ENCODE data around the gene TRMT61A. TPM values are rescaled to one million over a fixed set of nuclear protein-coding genes. Genes with fewer than 3 reads are reported as not detected.

The TRMT61A gene
- total and polyA plus RNA-seq, 8 donors: 5.5 to 39.7 (median 15.9) TPM

DNA sequence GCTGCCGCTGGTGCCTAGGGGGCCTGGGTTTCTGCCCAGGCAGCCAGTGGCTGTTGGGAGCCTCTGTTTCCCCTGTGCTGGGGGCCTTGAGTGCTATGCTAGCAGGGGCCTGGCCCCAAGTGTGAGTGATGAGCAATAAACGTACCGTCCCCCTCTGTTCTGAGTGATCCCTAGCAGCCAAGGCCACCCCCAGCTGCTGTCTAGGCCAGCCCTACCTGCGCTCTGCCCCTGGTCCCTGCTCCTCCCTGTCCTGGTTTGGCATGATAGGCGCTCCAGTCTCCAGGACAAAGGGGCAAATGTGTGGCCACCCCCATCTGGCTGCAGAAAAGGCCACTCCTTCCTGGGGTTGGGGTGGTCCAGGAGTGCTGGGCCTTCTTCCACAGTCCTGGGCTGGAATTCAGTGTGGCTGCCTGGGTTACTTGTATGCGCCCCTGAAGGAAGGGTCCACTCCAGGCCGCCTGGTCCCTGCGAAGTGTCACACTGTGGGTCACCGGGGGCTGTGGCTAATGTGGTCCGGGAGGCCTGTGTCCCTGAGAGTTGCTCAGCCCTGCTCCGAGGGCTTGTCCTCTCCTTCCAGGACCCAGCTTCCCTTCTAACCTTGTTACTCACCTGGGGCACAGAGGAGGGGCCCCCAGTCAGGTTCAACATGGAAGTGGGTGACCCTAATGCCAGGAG is 7.0 kb downstream of the TRMT61A start:
- Histone ChIP-seq H3K36me3 (peaks cover 5 to 52% (median 48%) of the 10 kb centered on the region in 4 donors), H3K4me3 (no peak overlapping the region), H3K4me1 (peaks cover 41 to 84% (median 61%) of the 10 kb centered on the region in 4 donors), H3K27ac (peak overlapping the region in 4 of 5 donors; percentile 73 to 83 (median 78)), H3K27me3 (no peaks in the 10 kb centered on the region), H3K9me3 (no peaks in the 10 kb centered on the region)
- DNase-seq: no peak
- 75 to 92% (median 83%) methylated on average over 9 to 11 of the region's 11 CpGs for WGBS, 5 donors
- TF ChIP-seq, protein P1, sequence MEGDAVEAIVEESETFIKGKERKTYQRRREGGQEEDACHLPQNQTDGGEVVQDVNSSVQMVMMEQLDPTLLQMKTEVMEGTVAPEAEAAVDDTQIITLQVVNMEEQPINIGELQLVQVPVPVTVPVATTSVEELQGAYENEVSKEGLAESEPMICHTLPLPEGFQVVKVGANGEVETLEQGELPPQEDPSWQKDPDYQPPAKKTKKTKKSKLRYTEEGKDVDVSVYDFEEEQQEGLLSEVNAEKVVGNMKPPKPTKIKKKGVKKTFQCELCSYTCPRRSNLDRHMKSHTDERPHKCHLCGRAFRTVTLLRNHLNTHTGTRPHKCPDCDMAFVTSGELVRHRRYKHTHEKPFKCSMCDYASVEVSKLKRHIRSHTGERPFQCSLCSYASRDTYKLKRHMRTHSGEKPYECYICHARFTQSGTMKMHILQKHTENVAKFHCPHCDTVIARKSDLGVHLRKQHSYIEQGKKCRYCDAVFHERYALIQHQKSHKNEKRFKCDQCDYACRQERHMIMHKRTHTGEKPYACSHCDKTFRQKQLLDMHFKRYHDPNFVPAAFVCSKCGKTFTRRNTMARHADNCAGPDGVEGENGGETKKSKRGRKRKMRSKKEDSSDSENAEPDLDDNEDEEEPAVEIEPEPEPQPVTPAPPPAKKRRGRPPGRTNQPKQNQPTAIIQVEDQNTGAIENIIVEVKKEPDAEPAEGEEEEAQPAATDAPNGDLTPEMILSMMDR (IDR thresholded peaks at IDR 0.05): no peak
- TF ChIP-seq EP300 (IDR thresholded peaks at IDR 0.05): no peak
- TF ChIP-seq POLR2AphosphoS5 (IDR thresholded peaks at IDR 0.05): no peak
- TF ChIP-seq POLR2A (IDR thresholded peaks at IDR 0.05): no peak
- intact Hi-C loops (cut with DNase I; ENCODE audit: low total_unique reads): no loop called here

DNA sequence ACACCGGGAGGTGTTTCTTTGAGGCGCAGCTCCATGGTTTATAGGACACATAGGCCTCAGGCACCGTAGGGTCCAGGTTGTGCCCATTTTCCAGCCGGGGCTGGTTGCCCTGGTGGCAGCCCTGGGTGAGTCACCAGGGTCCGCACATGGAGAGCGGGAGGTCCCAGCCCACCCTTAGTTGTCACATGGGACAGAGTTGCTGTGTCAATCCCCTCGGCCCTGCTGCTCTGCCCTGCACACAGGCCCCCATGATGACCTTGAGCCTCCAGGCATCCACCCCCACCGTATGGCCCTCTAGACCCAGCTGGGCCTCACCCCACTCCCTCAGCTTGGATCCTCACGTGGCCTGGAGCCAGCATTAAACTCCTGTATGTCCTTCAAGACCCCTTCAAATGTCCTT is 7.7 kb downstream of the TRMT61A start:
- no peak overlapping the region for H3K4me3 ChIP-seq
- peaks cover 41 to 84% (median 61%) of the 10 kb centered on the region in 4 donors for H3K4me1 ChIP-seq
- peaks cover 5 to 46% (median 45%) of the 10 kb centered on the region in 4 donors for H3K36me3 ChIP-seq
- no peaks in the 10 kb centered on the region for H3K9me3 ChIP-seq
- intact Hi-C loops (cut with DNase I; ENCODE audit: low total_unique reads): no loop called here
- DNase-seq: no peak
- 76 to 80% (median 80%) methylated on average over 8 to 9 of the region's 9 CpGs for WGBS, 5 donors
- H3K27me3 ChIP-seq: no peaks in the 10 kb centered on the region
- TF ChIP-seq, protein P1 (IDR thresholded peaks at IDR 0.05): no peak
- no peak for TF ChIP-seq POLR2AphosphoS5 (IDR thresholded peaks at IDR 0.05)
- TF ChIP-seq POLR2A (IDR thresholded peaks at IDR 0.05): no peak
- TF ChIP-seq EP300 (IDR thresholded peaks at IDR 0.05): no peak
- H3K27ac ChIP-seq: peak overlapping the region in 4 of 5 donors; percentile 73 to 83 (median 78)

DNA sequence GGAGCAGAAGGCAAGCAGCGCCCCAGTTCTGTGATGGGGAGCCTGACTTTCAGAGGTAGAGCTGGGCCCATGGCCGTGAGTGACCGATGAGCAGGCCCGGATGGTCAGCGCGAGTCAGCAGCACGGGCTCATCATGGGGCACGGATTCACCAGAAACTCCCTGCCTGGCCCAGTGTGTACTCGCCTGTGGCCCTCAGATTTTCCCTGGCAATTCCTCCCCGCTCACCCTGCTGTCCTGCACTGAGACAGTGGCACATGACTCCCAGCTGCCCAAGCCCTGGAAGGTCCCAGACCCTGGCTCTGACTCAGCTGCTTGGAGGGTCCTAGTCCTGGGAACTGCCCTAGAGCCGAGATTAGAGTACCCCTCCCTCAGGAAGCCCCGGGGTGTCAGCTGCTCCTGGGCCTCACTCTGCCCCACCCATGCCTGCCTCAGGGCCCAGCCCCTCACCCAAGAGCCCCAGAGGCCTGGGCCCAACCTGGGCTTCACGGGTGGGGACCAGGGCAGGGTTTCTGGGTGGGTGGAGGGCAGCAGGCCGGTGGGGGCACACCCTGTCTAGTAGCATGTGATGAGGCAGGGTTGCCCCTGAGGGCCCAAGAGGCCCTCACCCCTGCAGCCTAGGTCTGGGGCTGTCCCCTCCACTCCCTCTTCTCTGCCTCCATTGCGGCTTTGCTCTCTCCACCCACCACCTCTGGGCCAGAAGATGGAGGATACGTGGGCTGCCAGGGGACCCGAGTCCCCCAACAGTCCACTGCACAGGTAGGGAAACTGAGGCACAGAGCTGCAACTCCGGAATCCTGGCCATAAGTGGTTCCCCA is 8.4 kb downstream of the TRMT61A start:
- no peak for DNase-seq
- WGBS, 5 donors: 67 to 77% (median 72%) methylated on average over 13 to 18 of the region's 18 CpGs
- peak overlapping the region in 4 of 5 donors; percentile 50 to 83 (median 75) for H3K27ac ChIP-seq

More for the DNA sequence above, 8.4 kb downstream of the TRMT61A start:
- peaks cover 0 to 6% (median 0%) of the 10 kb centered on the region in 3 donors for H3K27me3 ChIP-seq
- H3K4me1 ChIP-seq: peaks cover 47 to 84% (median 65%) of the 10 kb centered on the region in 4 donors
- H3K4me3 ChIP-seq: no peak overlapping the region
- peaks cover 5 to 40% (median 39%) of the 10 kb centered on the region in 4 donors for H3K36me3 ChIP-seq
- no peak for TF ChIP-seq POLR2A (IDR thresholded peaks at IDR 0.05)
- no peak for TF ChIP-seq EP300 (IDR thresholded peaks at IDR 0.05)
- TF ChIP-seq, protein P1 (IDR thresholded peaks at IDR 0.05): no peak
- no peak for TF ChIP-seq POLR2AphosphoS5 (IDR thresholded peaks at IDR 0.05)
- intact Hi-C loops (cut with DNase I; ENCODE audit: low total_unique reads): no loop called here
- H3K9me3 ChIP-seq: no peaks in the 10 kb centered on the region

All from stomach (tissue), 9 donors.